Common myeloid progenitor, CD34-positive (primary cell): ENCODE data around the gene STARD10.

Source experiments
- CTCF ChIA-PET: fragments of 350-600 bp; sonication (Branson Sonifier 250); formaldehyde crosslinking; loops from one replicate; lab custom pipeline; 2021; ENCODE audit warnings: antibody characterized with exemption; lab: Charles Lee
- POLR2A ChIA-PET: fragments of 350-600 bp; sonication (Branson Sonifier 250); formaldehyde crosslinking; loops from one replicate; lab custom pipeline; 2021; ENCODE audit warnings: antibody characterized with exemption; lab: Charles Lee
- DNase-seq, 3 donors: peaks; one replicate each; pipeline versions ENCODE4 v3.0.0 to v3.0.0-alpha.2; 2013
- H3K27ac ChIP-seq, 2 experiments: 1 replicate in 1 of 2; 2 replicates in 1 of 2; pipeline ENCODE4 v1.7.0; 2013; ENCODE audit warnings: inconsistent platforms in 2 of 2, low read length in 2 of 2, mild to moderate bottlenecking in 2 of 2, low read depth in 1 of 2, moderate library complexity in 1 of 2; ENCODE audit not compliant: severe bottlenecking in 2 of 2, insufficient read depth in 1 of 2, poor library complexity in 1 of 2
- H3K27me3 ChIP-seq, 5 experiments: replicated peaks in 2 of 5; 1 replicate in 3 of 5; 2 replicates in 2 of 5; pipeline versions ENCODE4 v1.6.1 to v1.7.0; 2013; ENCODE audit warnings: low read length in 4 of 5, mild to moderate bottlenecking in 2 of 5, moderate library complexity in 2 of 5, inconsistent platforms in 1 of 5; ENCODE audit not compliant: insufficient read depth in 5 of 5, control insufficient read depth in 4 of 5
- H3K36me3 ChIP-seq, 4 experiments: 1 replicate in 2 of 4; 2 replicates in 2 of 4; pipeline versions ENCODE4 v1.6.1 to v1.7.0; 2013; ENCODE audit warnings: low read length in 3 of 4, control low read depth in 1 of 4, mild to moderate bottlenecking in 1 of 4; ENCODE audit not compliant: control insufficient read depth in 4 of 4, insufficient read depth in 4 of 4
- H3K4me1 ChIP-seq, 4 experiments: 1 replicate in 3 of 4; 2 replicates in 1 of 4; pipeline versions ENCODE4 v1.6.1 to v1.7.1; 2013; ENCODE audit warnings: low read length in 3 of 4, mild to moderate bottlenecking in 3 of 4, control low read depth in 1 of 4, inconsistent platforms in 1 of 4, moderate library complexity in 1 of 4; ENCODE audit not compliant: control insufficient read depth in 4 of 4, insufficient read depth in 4 of 4; ENCODE audit errors: control extremely low read depth in 1 of 4
- H3K4me3 ChIP-seq, 7 experiments: 1 replicate in 4 of 7; 2 replicates in 3 of 7; pipeline versions ENCODE4 v1.5.1 to v1.7.0; 2013; ENCODE audit warnings: mild to moderate bottlenecking in 7 of 7, low read length in 6 of 7, moderate library complexity in 6 of 7, inconsistent platforms in 2 of 7, low read depth in 2 of 7, control low read depth in 1 of 7; ENCODE audit not compliant: insufficient read depth in 4 of 7, control insufficient read depth in 1 of 7; ENCODE audit errors: extremely low read depth in 1 of 7
- H3K9me3 ChIP-seq, 5 experiments: 1 replicate in 4 of 5; 2 replicates in 1 of 5; pipeline versions ENCODE4 v1.6.1 to v1.7.1; 2013; ENCODE audit warnings: low read length in 4 of 5, mild to moderate bottlenecking in 2 of 5, inconsistent platforms in 1 of 5, low read depth in 1 of 5, moderate library complexity in 1 of 5; ENCODE audit not compliant: control insufficient read depth in 4 of 5, insufficient read depth in 2 of 5; ENCODE audit errors: control extremely low read depth in 1 of 5
- WGBS: methylation state at CpG from one replicate; pipeline ENCODE4 v1.1.5; 2013; ENCODE audit not compliant: insufficient coverage; 5-methylcytosine and 5-hydroxymethylcytosine counted together

STARD10 gene

DNA sequence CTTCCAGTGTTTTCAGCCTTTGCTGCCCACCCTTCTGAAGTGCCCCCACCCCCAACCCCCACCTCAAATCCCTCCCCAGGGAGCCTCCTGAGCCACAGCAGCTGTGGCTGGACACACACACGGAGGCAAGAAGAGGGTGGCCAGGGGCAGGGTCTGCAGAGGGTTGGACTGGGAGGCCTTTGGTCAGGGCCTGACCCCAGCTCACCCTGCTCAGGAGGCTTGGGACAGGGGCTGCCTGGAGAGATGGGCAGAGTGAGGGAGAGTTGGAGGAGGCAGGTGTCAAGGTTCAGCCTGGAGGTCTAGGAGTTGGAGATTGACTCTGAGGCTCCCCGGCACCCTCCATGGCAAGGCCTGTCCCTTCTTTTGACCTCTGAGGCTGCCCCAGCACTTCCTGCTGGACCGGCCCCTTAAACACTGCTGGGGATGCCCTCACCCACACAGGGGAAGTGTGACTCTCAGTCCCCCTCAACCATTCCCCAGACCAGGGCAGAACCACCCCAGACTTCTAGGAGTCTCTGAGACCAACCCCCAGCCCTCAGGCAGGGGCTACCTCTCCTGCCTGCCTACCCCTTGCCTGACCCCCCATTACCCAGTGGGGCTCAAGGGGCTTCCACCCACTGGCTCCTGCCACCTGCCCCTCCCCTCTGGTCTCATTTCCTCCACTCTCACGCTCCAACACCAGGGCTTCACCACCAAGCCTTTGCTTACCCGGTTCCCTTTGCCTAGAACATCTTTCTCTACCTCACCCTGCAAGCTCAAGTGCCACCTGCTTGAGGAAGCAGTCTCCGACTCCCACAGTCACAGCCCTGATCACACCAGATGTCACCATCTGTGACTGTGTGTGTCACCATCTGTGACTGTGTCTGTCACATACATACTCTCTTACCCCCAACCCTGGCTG is 50.3 kb downstream of the STARD10 start:
- no peaks in the 10 kb centered on the region for H3K36me3 ChIP-seq
- peaks cover 13 to 62% (median 53%) of the 10 kb centered on the region in 4 experiments for H3K4me1 ChIP-seq
- DNase-seq: peak in 2 of 3 donors; percentile 89 to 92
- H3K27ac ChIP-seq: no peak overlapping the region
- H3K4me3 ChIP-seq: no peak overlapping the region
- H3K9me3 ChIP-seq: no peaks in the 10 kb centered on the region
- 54% methylated on average over 4 of the region's 6 CpGs for WGBS
- H3K27me3 ChIP-seq: no peaks in the 10 kb centered on the region
- CTCF ChIA-PET: interaction anchor here (1.6 to 10.8 kb wide), 3 partner anchors 18 to 69 kb away, joined by 5 to 108 read pairs (median 7); no protein-coding TSS in a partner anchor
- POLR2A ChIA-PET: no interaction called here

GRCh38 chr11:72742513-72743320 is 51.1 kb downstream of the STARD10 start:
- no peak for DNase-seq
- CTCF ChIA-PET: interaction anchor here (0.9 to 10.8 kb wide), 5 partner anchors 17 to 70 kb away, joined by 3 to 108 read pairs (median 7); no protein-coding TSS in a partner anchor
- Histone ChIP-seq H3K9me3 (no peaks in the 10 kb centered on the region), H3K36me3 (no peaks in the 10 kb centered on the region), H3K27ac (no peak overlapping the region), H3K4me1 (peaks cover 16 to 71% (median 62%) of the 10 kb centered on the region in 4 experiments), H3K27me3 (no peaks in the 10 kb centered on the region), H3K4me3 (no peak overlapping the region)
- 95% methylated on average over 3 of the region's 7 CpGs for WGBS
- POLR2A ChIA-PET: no interaction called here

- Histone ChIP-seq H3K4me1 (peaks cover 17 to 78% (median 69%) of the 10 kb centered on the region in 4 experiments), H3K4me3 (peak overlapping the region in 4 of 7 experiments; percentile 1 to 51 (median 40)), H3K36me3 (peaks cover 0 to 2% (median 0%) of the 10 kb centered on the region in 4 experiments), H3K27ac (peak overlapping the region in 1 of 2 experiments; percentile 93), H3K27me3 (no peaks in the 10 kb centered on the region), H3K9me3 (no peaks in the 10 kb centered on the region)
- peak in 2 of 3 donors; percentile 25 to 40 for DNase-seq
- CTCF ChIA-PET: interaction anchor here (0.8 to 10.8 kb wide), 7 partner anchors 8 to 71 kb away, joined by 3 to 108 read pairs (median 4); no protein-coding TSS in a partner anchor
- POLR2A ChIA-PET: no interaction called here
- 50% methylated on average over 6 of the region's 7 CpGs for WGBS
Measured at GRCh38 chr11:72741849-72742512, 51.9 kb downstream of the STARD10 start.

DNA sequence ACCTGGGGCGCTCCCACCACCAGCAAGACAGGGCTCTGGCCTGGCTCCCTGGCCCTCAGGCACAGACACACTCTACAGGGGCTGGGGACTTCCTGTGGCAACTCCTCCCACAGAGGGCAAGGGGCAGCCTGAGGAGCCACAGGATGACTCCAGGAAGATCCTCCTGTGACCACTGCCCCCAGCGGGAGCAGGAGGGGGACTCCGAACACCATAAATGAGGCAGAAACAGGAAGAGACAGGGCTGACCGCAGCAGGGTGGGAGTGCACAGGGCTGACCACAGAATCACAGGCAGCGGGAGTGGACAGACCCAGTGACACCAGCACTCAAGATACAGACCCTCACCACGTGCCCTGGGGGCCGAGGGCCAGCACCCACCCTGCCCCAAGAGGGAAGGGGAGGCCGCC is 52.4 kb downstream of the STARD10 start:
- 13% methylated on average over 6 of the region's 8 CpGs for WGBS
- H3K4me1 ChIP-seq: peaks cover 17 to 84% (median 75%) of the 10 kb centered on the region in 4 experiments

DNA sequence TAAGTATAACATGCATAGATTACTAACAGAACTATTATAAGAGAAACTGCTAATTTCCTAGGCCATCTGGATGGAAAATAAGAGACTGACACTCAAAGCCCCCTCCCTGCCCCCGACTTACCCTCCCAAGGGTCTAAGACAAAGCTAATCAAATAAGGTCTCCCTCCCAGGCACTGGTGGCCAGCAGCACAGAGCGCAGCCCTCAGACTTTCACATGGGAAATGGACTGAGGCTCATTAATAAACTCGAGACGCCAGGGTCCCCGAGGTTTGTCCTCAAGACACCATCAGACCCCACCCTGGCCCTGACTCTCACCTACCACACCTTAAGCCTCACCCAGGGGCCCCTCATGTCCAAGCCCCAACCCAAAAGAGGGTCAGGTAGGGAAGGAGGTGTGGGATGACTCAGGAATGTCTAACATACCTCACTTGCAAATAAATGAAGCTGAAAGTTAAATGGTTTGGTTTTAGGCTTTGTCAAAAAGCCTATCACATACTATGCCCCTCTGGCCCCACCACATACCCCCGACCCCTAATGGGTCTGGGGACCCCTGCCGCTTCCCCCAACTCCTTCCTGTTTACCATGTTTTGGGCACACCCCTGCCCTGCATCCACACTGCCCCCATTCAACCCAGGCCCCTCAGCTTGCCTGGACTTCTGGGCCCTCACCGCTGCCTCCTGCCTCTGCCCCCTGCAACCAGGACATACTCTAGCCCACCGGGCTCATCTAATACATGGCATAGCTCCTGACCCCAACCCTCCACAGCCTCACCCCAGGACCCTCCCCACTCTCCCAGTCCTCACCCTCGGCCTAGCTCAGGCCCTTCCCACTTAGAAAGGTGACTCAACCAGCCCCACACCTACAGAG is 53.1 kb downstream of the STARD10 start:
- H3K36me3 ChIP-seq: peaks cover 0 to 2% (median 0%) of the 10 kb centered on the region in 4 experiments
- 51% methylated on average over 5 of the region's 10 CpGs for WGBS
- POLR2A ChIA-PET: no interaction called here
- no peak for DNase-seq
- CTCF ChIA-PET: interaction anchor here (0.8 to 10.8 kb wide), 10 partner anchors 15 to 120 kb away, joined by 3 to 108 read pairs (median 4); partner anchors contain the start of gene STARD10
- H3K4me1 ChIP-seq: peaks cover 17 to 90% (median 81%) of the 10 kb centered on the region in 4 experiments
- H3K27me3 ChIP-seq: no peaks in the 10 kb centered on the region
- H3K9me3 ChIP-seq: no peaks in the 10 kb centered on the region
- H3K4me3 ChIP-seq: peak overlapping the region in 3 of 7 experiments; percentile 35 to 51 (median 45)
- H3K27ac ChIP-seq: peak overlapping the region; percentile 46 to 93

More for the DNA sequence above, 52.4 kb downstream of the STARD10 start:
- peak in 2 of 3 donors; percentile 87 to 88 for DNase-seq
- Histone ChIP-seq H3K36me3 (peaks cover 0 to 2% (median 0%) of the 10 kb centered on the region in 4 experiments), H3K27ac (peak overlapping the region in 1 of 2 experiments; percentile 93), H3K9me3 (no peaks in the 10 kb centered on the region), H3K27me3 (no peaks in the 10 kb centered on the region), H3K4me3 (peak overlapping the region in 3 of 7 experiments; percentile 35 to 51 (median 45))
- ChIA-PET CTCF (interaction anchor here (0.8 to 10.8 kb wide), 9 partner anchors 9 to 72 kb away, joined by 3 to 108 read pairs (median 3); no protein-coding TSS in a partner anchor), POLR2A (no interaction called here)
